Measurements from ENCODE around the gene ATF1.
A peak's percentile ranks its signal among the peaks of the same experiment; 100 is the strongest.

The ATF1 gene

DNA sequence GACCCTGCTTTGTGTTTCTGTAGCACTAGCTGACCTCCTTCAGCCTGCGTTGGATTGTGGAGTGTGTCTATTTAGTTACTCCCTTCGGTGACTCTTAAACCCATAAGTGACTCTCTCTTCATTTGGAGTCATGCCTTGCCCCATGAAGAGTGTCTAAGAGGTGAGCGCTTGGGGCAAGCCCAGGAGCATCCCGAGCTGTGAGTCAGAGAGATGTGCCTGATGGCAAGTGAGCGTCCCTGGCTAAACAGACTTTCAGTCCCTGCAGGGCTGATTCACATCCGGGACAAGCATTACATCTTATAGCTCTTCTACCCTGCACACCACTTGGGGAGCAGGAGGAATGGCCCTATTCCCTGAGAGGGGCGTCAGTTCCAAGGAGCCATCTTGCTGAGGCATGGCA is 24.3 kb upstream of the ATF1 start:
- no peak for DNase-seq
- TF ChIP-seq GATA1 (IDR thresholded peaks at IDR 0.05; ENCODE audit: low read depth, low read length) (no peak), POLR2A (IDR thresholded peaks at IDR 0.05; ENCODE audit: low read length) (no peak)

GRCh38 chr12:50740307-50740706 is 23.6 kb upstream of the ATF1 start:
- TF ChIP-seq GATA1 (IDR thresholded peaks at IDR 0.05; ENCODE audit: low read depth, low read length) (no peak), POLR2A (IDR thresholded peaks at IDR 0.05; ENCODE audit: low read length) (no peak)
- no peak for DNase-seq

DNA sequence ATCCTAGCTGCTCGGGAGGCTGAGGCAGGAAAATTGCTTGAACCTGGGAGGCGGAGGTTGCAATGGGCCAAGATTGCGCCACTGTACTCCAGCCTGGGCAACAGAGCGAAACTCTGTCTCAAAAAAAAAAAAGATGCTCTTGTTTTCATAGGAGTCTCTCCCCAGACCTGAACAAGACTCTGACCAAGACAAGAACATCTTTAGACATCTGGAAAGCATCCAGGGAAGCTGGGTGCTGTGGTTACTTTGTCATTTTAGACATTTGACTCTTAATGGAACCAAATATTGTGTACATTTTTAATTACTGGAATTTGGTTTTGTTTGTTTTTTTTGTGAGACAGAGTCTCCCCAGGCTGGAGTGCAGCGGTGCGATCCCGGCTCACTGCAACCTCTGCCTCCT is 21.1 kb upstream of the ATF1 start:
- TF ChIP-seq POLR2A (IDR thresholded peaks at IDR 0.05; ENCODE audit: low read length), result no peak
- TF ChIP-seq GATA1 (IDR thresholded peaks at IDR 0.05; ENCODE audit: low read depth, low read length), result no peak
- DNase-seq, result no peak

DNA sequence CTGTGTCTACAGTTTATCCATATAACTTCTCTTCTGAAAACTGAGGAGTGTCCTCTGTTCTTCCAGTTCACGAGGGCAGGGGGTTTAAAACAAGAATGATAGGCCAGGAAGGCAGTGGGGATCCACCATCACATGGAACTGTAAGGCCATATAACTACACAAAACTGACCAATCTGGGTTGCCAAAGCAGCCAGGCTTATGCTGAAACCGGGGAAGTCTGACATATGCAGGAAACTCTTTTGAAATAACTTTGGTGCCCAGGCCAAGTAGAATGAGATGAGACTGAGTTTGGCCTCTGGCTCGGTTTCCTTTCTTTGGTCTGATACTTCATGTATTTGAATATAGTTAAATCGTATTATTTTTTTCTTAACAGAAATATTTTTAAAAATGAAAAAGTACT is 18.0 kb upstream of the ATF1 start:
- no peak for TF ChIP-seq GATA1 (IDR thresholded peaks at IDR 0.05; ENCODE audit: low read depth, low read length)
- TF ChIP-seq POLR2A (IDR thresholded peaks at IDR 0.05; ENCODE audit: low read length), result no peak
- no peak for DNase-seq

DNA sequence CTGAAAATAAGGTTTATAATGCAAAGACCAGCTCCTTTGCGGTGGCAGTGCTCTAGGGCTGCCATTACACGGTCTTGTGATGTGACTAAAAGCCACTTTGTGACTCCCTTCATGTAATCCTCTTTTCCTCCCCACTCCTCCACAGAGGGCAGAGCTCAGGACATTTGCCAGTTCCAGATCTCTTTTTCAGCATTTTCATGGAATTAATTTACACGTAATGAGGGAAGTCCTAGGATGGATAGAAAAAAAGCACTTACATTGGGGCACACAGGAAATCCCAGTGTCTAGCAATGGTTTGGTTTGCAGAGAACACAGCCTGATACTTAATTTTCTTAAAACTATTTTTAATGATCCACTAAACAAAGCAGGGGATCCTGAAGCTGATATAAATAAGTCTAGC is 17.5 kb upstream of the ATF1 start:
- no peak for TF ChIP-seq GATA1 (IDR thresholded peaks at IDR 0.05; ENCODE audit: low read depth, low read length)
- no peak for TF ChIP-seq POLR2A (IDR thresholded peaks at IDR 0.05; ENCODE audit: low read length)

GRCh38 chr12:50747817-50748216 is 16.1 kb upstream of the ATF1 start:
- TF ChIP-seq GATA1 (IDR thresholded peaks at IDR 0.05; ENCODE audit: low read depth, low read length) (no peak), POLR2A (IDR thresholded peaks at IDR 0.05; ENCODE audit: low read length) (no peak)
- DNase-seq, result no peak

More for the DNA sequence above, 17.5 kb upstream of the ATF1 start:
- DNase-seq, result no peak

DNA sequence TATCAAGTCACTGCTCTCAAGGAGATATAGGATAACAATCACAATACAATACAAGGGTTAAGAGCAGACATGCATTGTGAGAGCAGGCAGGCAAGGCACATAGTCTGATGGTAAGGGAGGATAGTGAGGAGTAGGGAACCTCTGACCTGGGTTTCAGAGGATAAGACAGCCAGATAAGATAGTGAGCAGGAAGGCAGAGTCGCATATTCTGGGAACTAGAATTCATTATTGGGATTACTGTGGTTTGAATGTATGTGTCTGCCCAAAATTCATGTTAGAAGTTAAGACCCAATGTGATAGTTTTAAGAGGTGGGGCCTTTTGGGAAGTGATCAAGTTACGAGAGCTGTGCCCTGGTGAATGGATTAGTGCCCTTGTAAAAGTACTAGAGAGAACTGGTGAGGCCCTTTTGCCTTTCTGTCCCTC is 14.4 kb upstream of the ATF1 start:
- no peak for TF ChIP-seq GATA1 (IDR thresholded peaks at IDR 0.05; ENCODE audit: low read depth, low read length)
- no peak for TF ChIP-seq POLR2A (IDR thresholded peaks at IDR 0.05; ENCODE audit: low read length)
- peak in 1 of 2 experiments; percentile 37 for DNase-seq

- no peak for DNase-seq
- TF ChIP-seq POLR2A (IDR thresholded peaks at IDR 0.05; ENCODE audit: low read length) (no peak), GATA1 (IDR thresholded peaks at IDR 0.05; ENCODE audit: low read depth, low read length) (no peak)
Measured at GRCh38 chr12:50750366-50750765, 13.5 kb upstream of the ATF1 start.

DNA sequence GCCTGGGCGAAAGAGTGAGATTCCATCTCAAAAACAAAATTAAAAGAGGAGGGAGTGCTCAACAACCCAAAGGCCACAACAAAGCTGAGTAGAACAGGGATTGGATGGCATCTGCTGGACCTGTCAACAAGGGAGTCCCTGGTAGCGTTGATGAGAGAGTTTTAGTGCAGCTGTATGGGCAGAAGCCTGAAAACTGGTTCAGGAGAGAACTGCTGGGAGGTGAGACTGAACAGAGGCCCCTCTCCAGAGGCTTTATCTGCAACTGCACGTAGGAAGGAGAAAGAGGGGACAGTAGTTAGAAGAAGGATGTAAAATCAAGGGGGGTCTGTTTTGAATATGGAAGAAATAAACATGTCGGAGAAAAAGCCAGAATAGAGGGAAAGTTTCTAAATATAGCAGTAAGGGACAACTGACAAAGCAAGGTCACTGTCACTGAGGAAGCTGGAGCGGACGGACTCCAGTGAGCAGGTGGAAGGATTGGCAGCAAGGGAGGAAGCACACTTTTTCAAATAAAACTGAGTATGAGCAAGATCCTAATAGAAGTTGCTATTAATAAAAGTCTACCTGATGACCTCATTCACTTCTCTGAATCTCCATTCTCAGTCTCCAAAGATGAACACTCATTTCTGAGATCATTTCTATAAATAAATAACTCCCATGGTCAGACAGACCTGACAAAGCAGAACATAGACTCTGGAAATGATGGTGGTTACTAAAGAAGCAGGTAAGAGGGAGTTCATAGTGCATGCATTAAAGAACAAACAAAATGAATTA is 11.8 kb upstream of the ATF1 start:
- no peak for DNase-seq
- TF ChIP-seq POLR2A (IDR thresholded peaks at IDR 0.05; ENCODE audit: low read length), result no peak
- TF ChIP-seq GATA1 (IDR thresholded peaks at IDR 0.05; ENCODE audit: low read depth, low read length), result no peak

- TF ChIP-seq POLR2A (IDR thresholded peaks at IDR 0.05; ENCODE audit: low read length), result no peak
- TF ChIP-seq GATA1 (IDR thresholded peaks at IDR 0.05; ENCODE audit: low read depth, low read length), result no peak
- no peak for DNase-seq
Measured at GRCh38 chr12:50753232-50753769, 10.6 kb upstream of the ATF1 start.

- TF ChIP-seq POLR2A (IDR thresholded peaks at IDR 0.05; ENCODE audit: low read length), result no peak
- TF ChIP-seq GATA1 (IDR thresholded peaks at IDR 0.05; ENCODE audit: low read depth, low read length), result no peak
- peak; percentile 78 to 84 for DNase-seq
Measured at GRCh38 chr12:50764286-50765094, 589 bp downstream of the ATF1 start.

DNA sequence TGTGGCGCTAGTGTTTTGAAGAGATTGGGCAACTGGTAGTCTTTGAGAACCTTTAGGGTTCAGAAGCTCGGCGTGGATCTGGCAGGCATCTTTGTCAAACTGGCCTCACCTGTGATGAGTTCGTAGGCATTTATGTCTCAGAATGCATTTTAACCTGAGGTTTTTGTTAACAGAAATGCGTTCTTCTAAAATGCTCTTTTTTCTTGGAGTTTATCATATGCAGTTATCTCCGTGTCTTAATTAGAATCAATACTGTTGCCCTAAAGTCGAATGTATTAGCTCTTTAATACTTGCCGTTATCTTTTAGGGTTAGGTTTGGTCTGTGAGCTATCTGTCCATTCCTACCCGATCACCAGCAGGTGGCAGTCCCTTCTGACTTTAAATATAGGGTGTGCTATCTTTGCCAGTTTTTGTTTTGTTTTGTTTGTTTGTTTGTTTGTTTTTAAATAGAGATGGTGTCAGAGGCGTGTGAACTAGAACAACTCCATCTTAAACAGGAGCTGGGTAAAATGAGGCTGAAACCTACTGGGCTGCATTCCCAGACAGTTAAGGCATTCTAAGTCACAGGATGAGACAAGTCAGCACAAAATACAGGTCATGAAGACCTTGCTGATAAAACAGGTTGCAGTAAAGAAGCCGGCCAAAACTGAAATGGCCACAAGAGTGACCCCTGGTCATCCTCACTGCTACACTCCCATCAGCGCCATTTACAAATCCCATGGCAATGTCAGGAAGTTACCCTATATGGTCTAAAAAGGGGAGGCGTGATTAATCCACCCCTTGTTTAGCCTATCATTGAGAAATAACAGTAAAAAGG is 1.4 kb downstream of the ATF1 start:
- peak; percentile 84 for DNase-seq
- TF ChIP-seq GATA1 (IDR thresholded peaks at IDR 0.05; ENCODE audit: low read depth, low read length) (no peak), POLR2A (IDR thresholded peaks at IDR 0.05; ENCODE audit: low read length) (no peak)

DNA sequence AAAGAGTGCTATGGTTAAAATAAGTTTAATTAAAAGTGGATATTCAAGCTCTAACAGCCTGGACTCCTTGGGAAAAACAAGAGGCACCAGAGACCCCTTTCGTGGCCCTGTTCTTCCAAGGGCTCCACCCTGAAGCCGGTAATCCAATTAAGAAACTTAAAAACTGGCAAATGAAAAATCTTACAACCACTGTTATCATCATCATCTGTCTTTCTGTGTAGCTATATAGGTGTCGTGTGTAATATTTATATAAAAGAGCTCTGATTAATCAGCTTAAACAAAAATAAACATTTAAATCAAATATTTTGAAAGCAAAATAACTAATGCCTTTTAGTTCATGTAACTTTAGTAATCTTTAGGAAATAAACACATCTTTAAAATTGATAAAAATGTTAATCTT is 4.5 kb downstream of the ATF1 start:
- TF ChIP-seq GATA1 (IDR thresholded peaks at IDR 0.05; ENCODE audit: low read depth, low read length) (no peak), POLR2A (IDR thresholded peaks at IDR 0.05; ENCODE audit: low read length) (no peak)
- DNase-seq, result no peak

GRCh38 chr12:50768813-50769212 is 4.9 kb downstream of the ATF1 start:
- peak; percentile 86 to 89 for DNase-seq
